Gastrocnemius medialis (tissue), 4 donors: Measurements from ENCODE around the gene MACROD1. TPM values are rescaled to one million over a fixed set of nuclear protein-coding genes. Genes with fewer than 3 reads are reported as not detected.

Experiments used
- ATAC-seq, 2 donors: fragments of 150-250 bp; one replicate each; pipeline ENCODE4 v1.9.1; 2016
- DNase-seq, 2 donors: peaks; one replicate each; pipeline ENCODE4 v3.0.0-alpha.2; 2019
- H3K27ac ChIP-seq, 4 donors: fragments of 200-600 bp; sonication (generic); 1 replicate in 1 of 4; 2 replicates in 3 of 4; pipeline ENCODE4 v1.5.1; 2016 to 2018; ENCODE audit warnings: mild to moderate bottlenecking in 2 of 4, moderate library complexity in 1 of 4
- H3K27me3 ChIP-seq, 3 donors: fragments of 200-600 bp; sonication (generic) in 2 of 3; 1 replicate in 1 of 3; 2 replicates in 2 of 3; pipeline versions ENCODE4 v1.5.1 to v1.6.0; 2016 to 2019; ENCODE audit warnings: mild to moderate bottlenecking in 1 of 3, moderate library complexity in 1 of 3
- H3K36me3 ChIP-seq, 2 donors: fragments of 200-600 bp; sonication (generic) in 1 of 2; one replicate each; pipeline ENCODE4 v1.5.1; 2017 to 2018
- H3K4me1 ChIP-seq, 2 donors: fragments of 200-600 bp; sonication (generic) in 1 of 2; one replicate each; pipeline ENCODE4 v1.5.1; 2016 to 2017; ENCODE audit warnings: mild to moderate bottlenecking in 2 of 2
- H3K4me3 ChIP-seq, 4 donors: fragments of 200-600 bp; sonication (generic) in 3 of 4; 1 replicate in 1 of 4; 2 replicates in 3 of 4; pipeline ENCODE4 v1.5.1; 2016 to 2019; ENCODE audit warnings: mild to moderate bottlenecking in 2 of 4
- H3K9me3 ChIP-seq, 3 donors: fragments of 200-600 bp; sonication (generic) in 2 of 3; 1 replicate in 1 of 3; 2 replicates in 2 of 3; pipeline ENCODE4 v1.5.1; 2016 to 2019
- POLR2A ChIP-seq, 2 donors: fragments of 450-650 bp; IDR thresholded peaks; one replicate each; pipeline ENCODE4 v1.6.1; 2017; ENCODE audit warnings: antibody characterized with exemption in 2 of 2, mild to moderate bottlenecking in 2 of 2, moderate library complexity in 2 of 2
- in situ Hi-C, 4 donors: fragments of 200-750 bp; cut with MboI; loops; one replicate each; pipeline versions ENCODE4 v1.15.0 to v1.8.0; 2017; ENCODE audit warnings: low sequenced_read_pairs in 4 of 4
- intact Hi-C: fragments of 100-400 bp; cut with DNase I; formaldehyde crosslinking; loops from one replicate; pipeline ENCODE4 v1.15.1; 2023; ENCODE audit warnings: low total_unique reads
- total RNA-seq, 4 donors: library from RNA; depleted of rRNA; stranded (reverse); fragments of >200 nt; gene quantifications; one replicate each; pipeline versions ENCODE4 v1.1.0 to v1.2.3, GENCODE V29; 2016
- TF ChIP-seq, protein P1 (sequence below), 5 experiments: fragments of 450-650 bp in 3 of 5; fragments of 200-600 bp in 2 of 5; sonication (generic) in 2 of 5; IDR thresholded peaks in 4 of 5; conservative IDR thresholded peaks in 1 of 5; 1 replicate in 4 of 5; 2 replicates in 1 of 5; pipeline ENCODE4 v1.5.1; 2016 to 2019; ENCODE audit warnings: antibody characterized with exemption in 5 of 5, mild to moderate bottlenecking in 3 of 5, moderate library complexity in 3 of 5

Gene MACROD1
- total RNA-seq, 4 donors from 2014 or later = 162 to 308 (median 205) TPM

DNA sequence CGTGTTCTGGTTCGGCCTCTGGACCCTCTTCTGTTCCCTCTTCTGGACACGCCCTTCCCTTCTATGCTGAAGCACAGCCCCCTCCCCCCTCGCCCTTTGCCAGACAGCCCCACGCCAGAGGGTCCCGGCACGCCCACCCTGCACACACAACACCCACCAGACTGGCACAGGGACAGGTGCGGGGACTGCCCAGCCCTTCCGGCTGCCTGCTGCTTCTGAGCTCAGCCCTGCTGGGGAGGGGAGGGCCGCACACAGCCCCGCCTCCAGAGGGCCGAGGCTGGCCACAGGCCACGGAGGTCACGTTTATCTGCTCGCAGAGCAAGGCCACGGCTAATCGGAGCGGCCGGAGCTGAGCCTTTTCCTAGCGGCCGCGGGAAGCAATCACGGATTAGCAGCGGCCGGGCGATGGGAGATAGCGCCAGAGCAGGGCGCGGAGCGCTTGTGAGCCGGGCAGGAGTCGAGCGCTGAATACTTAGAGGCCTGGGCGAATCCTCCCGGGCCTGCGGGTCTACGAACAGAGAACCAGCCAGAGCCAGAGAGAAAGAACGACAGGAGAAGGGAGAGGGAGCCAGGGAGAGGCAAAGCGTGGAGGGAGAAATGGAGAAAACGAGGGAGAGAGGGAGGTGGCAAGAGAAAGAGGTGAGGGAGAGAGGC is 158.2 kb downstream of the MACROD1 start:
- intact Hi-C loops = no loop called here
- Histone ChIP-seq H3K4me1 (peaks cover 6 to 10% of the 10 kb centered on the region in 2 donors), H3K27me3 (no peaks in the 10 kb centered on the region), H3K4me3 (peak overlapping the region; percentile 26 to 43 (median 39)), H3K27ac (peak overlapping the region; percentile 31 to 61 (median 49)), H3K36me3 (no peaks in the 10 kb centered on the region), H3K9me3 (no peaks in the 10 kb centered on the region)
- in situ Hi-C loops = no loop called here
- TF ChIP-seq, protein P1, sequence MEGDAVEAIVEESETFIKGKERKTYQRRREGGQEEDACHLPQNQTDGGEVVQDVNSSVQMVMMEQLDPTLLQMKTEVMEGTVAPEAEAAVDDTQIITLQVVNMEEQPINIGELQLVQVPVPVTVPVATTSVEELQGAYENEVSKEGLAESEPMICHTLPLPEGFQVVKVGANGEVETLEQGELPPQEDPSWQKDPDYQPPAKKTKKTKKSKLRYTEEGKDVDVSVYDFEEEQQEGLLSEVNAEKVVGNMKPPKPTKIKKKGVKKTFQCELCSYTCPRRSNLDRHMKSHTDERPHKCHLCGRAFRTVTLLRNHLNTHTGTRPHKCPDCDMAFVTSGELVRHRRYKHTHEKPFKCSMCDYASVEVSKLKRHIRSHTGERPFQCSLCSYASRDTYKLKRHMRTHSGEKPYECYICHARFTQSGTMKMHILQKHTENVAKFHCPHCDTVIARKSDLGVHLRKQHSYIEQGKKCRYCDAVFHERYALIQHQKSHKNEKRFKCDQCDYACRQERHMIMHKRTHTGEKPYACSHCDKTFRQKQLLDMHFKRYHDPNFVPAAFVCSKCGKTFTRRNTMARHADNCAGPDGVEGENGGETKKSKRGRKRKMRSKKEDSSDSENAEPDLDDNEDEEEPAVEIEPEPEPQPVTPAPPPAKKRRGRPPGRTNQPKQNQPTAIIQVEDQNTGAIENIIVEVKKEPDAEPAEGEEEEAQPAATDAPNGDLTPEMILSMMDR (IDR thresholded peaks at IDR 0.05 in 4 of 5, conservative IDR thresholded peaks at IDR 0.05 in 1 of 5) = peak in 2 of 5 experiments; percentile 27 to 35
- TF ChIP-seq POLR2A (IDR thresholded peaks at IDR 0.05) = no peak
- ATAC-seq (peak; percentile 57 to 84), DNase-seq (peak; percentile 54 to 68)

DNA sequence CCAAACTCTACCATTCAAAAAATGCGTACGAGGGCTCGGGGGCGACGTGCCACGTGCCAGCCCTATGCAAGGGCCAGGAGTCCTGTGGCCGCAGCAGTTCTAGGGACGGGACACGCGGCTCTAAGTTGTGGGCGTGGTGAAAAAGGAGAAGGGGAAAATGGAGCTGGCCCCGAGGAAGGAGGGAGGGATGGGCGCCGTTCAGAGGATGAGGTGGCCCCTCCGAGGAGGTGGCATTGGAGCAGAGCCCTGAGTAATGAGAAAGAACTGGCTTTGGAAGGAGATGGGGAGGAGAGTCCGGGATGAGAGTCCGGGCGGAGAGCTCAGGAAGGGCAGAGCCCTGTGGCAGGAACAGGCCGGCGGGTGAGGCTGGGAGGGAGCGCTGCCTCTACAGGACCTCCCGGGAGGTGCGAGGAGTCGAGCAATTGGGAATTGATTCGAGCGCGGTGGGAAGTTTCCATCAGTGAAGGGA is 158.7 kb downstream of the MACROD1 start:
- in situ Hi-C loops = no loop called here
- no peaks in the 10 kb centered on the region for H3K36me3 ChIP-seq

DNA sequence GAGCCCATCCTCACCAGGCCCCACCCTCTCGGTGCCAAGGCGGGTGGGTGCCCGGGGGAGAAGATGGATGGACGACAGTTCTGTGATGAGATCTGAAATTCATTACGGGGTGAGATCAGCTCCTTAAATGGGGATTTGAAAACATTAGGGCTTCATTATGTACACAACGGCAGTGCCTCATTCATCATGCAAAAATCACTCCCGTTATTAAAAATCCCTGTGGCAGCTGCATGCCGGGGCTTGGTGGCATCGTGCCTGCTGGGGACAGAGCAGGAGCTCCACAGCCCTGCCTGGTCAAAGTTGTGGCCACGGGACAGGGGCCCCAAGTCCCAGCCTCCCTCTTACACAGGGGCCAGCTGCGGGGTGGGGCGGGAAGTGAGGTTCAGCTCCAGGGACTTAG is 159.5 kb downstream of the MACROD1 start:
- no peaks in the 10 kb centered on the region for H3K9me3 ChIP-seq
- H3K4me1 ChIP-seq = peaks cover 14 to 19% of the 10 kb centered on the region in 2 donors
- H3K36me3 ChIP-seq = no peaks in the 10 kb centered on the region
- TF ChIP-seq POLR2A (IDR thresholded peaks at IDR 0.05) = no peak
- TF ChIP-seq, protein P1 (IDR thresholded peaks at IDR 0.05 in 4 of 5, conservative IDR thresholded peaks at IDR 0.05 in 1 of 5) = no peak
- ATAC-seq (no peak), DNase-seq (no peak)
- no peak overlapping the region for H3K4me3 ChIP-seq
- intact Hi-C loops (no loop called here), in situ Hi-C loops (no loop called here)
- no peaks in the 10 kb centered on the region for H3K27me3 ChIP-seq
- no peak overlapping the region for H3K27ac ChIP-seq

More for the DNA sequence above, 158.7 kb downstream of the MACROD1 start:
- Histone ChIP-seq H3K27me3 (no peaks in the 10 kb centered on the region), H3K27ac (peak overlapping the region; percentile 31 to 61 (median 49)), H3K4me3 (peak overlapping the region; percentile 26 to 43 (median 39)), H3K9me3 (no peaks in the 10 kb centered on the region), H3K4me1 (peaks cover 10 to 15% of the 10 kb centered on the region in 2 donors)
- no peak for DNase-seq
- intact Hi-C loops = no loop called here
- TF ChIP-seq, protein P1 (IDR thresholded peaks at IDR 0.05 in 4 of 5, conservative IDR thresholded peaks at IDR 0.05 in 1 of 5) = no peak
- no peak for TF ChIP-seq POLR2A (IDR thresholded peaks at IDR 0.05)
- ATAC-seq = peak; percentile 12 to 21

DNA sequence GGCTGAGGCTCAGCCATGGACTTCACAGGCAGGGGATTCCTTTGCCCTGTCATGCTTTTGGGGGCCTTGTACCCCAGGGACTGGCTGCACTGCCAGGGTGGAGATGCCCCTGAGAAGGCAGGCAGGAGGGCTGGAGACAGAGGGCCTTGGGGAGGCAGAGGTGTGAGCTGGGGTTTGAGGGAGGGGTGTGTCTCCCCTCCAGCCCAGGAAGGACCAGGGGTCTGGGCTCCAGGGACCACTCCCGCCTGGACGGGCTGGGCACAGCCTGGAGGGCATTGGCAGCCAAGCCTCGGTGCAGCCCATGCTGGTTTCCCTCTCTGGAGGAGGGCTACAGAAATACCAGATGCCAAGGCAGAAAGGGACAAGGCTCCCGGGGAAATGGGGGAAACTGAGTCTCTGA is 160.2 kb downstream of the MACROD1 start:
- DNase-seq (no peak), ATAC-seq (no peak)
- H3K27me3 ChIP-seq = no peaks in the 10 kb centered on the region
- no peaks in the 10 kb centered on the region for H3K9me3 ChIP-seq
- in situ Hi-C loops (no loop called here), intact Hi-C loops (no loop called here)
- H3K4me3 ChIP-seq = no peak overlapping the region
- TF ChIP-seq, protein P1 (IDR thresholded peaks at IDR 0.05 in 4 of 5, conservative IDR thresholded peaks at IDR 0.05 in 1 of 5) = no peak
- TF ChIP-seq POLR2A (IDR thresholded peaks at IDR 0.05) = no peak
- no peaks in the 10 kb centered on the region for H3K36me3 ChIP-seq
- no peak overlapping the region for H3K27ac ChIP-seq
- peaks cover 20 to 22% of the 10 kb centered on the region in 2 donors for H3K4me1 ChIP-seq
